Superior temporal gyrus (tissue), 1 donor: ENCODE results near the gene SAMD14.
A peak's percentile ranks its signal among the peaks of the same experiment; 100 is the strongest.

Experiments used
- DNase-seq: peaks from one replicate; pipeline ENCODE4 v3.0.0-alpha.2; 2016; ENCODE audit errors: extremely low spot score

The SAMD14 gene

DNA sequence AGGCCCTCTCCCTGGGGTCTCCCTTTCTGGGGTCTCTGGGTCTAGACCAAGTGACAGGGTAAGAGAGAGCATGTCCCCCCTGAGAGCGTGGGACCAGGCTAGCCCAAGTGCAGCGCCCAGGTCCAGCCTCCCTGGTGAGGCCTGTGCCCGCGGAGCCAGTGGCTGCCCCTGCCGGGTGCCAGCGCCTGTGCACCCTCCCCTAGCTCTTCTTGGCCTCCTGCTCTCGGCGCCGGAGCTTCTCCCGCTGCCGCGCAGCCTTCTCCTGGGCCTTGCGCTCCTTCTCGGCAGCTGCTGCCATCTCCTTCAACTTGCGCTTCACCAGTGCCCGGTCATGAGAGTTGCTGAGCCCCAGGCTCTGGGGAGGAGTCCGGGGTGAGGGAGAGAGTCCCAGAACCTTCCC lies 17.3 kb downstream of the SAMD14 start:
- DNase-seq, result no peak

DNA sequence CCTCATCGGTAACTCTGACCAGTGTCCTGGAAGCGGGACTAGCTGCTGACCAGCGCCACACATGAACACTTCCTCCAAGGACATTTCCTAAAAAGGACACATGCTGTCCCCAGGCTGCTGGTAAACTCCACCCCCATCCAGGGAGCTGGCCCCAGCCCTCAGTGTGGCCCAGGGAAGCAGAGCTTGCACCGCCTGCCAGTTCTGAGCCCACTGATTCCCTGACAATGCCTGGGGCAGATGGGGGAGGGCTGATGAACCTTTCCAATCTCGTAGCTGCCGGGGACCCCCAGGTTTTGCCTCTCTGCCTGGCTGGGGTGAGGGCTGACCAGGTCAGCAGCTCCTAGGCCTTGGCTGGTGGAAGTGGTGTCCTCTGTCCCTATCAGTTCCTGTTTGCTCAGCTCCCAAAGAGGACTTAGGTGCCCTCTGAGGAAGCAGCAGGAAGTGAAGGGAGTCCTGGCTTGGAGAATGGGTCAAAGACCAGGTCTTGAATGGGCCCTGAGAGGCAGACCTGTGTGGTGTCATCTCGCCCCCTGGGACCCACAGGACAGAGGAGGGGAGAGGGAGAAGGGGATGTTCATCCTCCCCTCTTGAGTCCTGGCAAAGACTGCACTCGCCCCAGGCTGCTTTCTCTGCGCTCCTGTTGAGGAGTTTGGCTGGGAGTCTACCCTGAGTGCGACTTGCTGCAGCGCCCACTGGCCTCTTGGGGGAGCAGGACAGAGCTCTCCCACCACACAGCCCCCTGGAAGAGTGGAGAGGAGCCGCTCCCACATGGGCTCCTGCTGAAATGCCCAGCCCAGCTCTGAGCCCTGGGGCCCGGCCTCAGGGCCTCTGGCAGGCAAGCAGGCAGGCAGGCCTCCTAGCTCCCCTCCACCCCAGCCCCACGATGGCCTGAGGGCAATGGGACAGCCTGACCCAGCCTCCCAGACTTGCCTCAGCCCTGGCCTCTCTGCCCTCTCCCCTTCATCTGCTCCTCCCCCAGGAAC lies 18.0 kb downstream of the SAMD14 start:
- DNase-seq, result peak; percentile 22

DNA sequence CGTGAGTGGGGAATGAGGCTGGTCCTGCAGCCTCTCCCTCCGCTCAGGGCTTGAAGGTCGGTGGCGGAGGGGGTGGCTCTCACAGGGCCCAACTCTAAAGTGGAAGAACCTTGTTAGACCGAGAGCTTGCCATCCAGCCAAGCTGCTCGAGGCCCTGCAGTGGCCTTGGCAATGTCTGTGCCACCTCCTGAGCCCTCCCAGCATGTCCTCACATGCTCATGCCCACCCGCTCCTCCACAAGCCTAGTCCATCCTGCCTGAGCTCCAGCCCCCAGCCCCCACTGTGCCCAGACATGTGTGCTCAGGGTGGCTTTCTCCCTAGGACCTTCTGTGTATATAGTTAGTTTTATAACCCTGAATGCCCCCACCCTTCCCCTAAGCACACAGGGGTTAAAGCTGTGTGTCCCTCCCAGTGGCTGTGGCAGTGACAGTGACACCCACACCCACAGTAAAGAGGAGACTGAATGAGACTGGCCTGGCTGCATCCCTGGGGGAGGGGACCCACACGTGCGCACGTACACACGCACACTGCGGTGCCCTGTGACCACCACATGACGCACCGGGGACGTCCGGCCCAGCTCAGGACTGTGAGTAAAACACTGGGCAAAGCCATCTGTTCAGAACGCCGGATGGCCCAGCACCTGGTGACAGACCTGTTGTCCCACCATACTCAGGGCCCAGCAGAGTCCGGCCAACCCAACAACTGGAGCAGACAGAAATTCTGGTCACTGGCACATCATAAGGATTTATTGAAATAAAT lies 19.2 kb downstream of the SAMD14 start:
- no peak for DNase-seq

DNA sequence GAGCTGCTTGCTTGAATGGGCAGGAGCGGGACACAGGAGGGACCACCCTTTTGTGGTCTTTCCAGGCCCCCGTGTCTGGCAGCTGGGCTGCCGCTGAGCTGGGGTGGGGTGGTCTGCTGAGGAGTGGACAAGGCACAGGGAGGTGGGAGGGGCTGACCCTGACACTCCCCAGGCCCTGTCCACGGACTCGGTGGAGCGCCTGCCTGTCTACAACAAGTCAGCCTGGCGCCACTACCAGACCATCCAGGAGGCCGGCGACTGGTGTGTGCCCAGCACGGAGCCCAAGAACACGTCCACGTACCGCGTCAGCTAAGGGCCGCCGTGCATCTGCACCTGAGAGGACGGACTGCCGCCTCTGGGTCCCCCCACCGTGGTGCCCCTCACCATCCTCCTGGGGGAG lies 20.2 kb downstream of the SAMD14 start:
- DNase-seq, result no peak

DNA sequence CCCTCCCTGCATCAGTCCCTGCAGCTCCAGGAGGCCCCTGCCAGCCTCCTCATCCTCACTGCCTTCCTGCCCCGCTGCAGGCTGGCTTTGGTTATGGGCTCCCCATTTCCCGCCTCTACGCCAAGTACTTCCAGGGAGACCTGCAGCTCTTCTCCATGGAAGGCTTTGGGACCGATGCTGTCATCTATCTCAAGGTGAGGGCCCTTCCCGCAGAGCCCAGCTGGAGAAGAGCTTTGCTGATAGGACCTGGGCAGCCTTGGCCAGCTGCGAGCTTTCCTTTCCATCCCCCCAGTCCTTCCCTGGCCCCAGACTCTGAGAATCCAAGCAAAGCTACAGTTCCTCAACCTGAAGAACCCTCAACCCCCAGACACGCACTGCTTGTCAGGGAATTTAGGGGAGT lies 20.8 kb downstream of the SAMD14 start:
- DNase-seq, result no peak

DNA sequence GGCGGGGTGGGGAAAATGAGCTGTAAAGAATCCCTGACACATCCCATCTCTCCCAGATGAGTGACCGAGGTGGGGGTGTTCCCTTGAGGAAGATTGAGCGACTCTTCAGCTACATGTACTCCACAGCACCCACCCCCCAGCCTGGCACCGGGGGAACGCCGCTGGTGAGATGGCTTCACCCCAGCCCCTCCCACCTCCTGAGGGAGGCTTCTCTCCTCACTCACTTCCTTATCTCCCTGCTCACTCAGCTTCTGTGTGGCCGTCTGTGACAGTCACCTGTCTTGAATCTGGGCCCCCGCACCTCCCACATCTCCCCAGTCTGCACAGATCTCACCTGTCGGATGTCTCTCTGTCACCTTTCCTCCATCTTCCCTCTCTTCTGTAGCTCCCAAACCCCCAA lies 21.4 kb downstream of the SAMD14 start:
- no peak for DNase-seq

DNA sequence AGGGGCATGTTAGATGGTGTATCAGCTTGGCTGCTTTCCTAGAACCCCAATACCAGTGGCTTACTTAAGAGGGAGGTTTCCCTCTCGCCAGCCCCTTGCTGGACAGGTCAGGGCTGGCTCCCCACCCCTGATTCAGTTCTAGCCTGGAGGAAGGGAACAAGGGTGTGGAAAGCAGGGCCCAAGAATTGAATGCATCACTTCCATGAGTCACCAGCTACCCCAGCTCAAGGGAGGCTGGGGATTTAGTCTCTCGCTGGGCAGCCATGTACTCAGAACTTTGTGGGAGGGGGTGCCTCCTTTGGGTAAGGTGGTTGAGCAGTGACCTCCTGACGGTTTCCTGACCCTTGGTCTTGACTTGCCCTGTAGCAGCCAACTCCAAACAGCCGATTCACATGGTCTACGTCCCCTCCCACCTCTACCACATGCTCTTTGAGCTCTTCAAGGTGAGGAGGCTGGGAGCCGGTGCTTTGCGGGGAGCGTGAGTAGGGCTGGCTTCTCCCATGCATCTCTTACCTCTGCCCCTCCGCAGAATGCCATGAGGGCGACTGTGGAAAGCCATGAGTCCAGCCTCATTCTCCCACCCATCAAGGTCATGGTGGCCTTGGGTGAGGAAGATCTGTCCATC lies 22.1 kb downstream of the SAMD14 start:
- no peak for DNase-seq

DNA sequence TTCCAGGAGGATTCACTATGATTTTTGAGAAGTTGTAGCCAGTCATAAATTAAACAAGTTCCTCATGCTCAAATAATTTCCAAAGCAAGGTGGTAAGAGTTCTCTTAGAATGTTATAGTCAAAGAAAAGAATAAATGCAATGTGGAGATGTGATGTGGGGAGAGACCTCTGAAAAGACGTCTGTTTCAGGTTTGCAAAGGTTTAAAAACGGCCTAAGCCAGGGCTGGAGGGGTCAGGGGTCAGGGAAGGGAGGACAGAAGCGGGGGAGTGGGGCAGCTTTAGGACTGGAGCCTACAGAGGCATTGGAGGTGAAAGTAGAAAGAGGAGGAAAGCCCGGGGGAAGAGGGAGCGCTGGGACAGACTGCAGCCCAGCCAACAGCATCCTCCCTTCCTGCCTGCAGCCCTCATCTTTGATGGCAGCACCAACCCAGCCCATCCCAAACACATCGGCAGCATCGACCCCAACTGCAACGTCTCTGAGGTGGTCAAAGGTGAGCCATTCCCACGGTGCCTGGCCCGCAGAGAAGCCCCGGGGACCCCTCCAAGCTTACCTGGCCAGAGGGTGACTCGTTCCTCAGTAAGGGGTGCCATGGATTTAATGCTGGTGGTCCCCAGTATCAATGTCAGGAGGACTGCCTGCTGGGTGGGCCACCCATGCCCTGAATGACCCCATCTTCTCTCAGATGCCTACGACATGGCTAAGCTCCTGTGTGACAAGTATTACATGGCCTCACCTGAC lies 23.4 kb downstream of the SAMD14 start:
- no peak for DNase-seq

DNA sequence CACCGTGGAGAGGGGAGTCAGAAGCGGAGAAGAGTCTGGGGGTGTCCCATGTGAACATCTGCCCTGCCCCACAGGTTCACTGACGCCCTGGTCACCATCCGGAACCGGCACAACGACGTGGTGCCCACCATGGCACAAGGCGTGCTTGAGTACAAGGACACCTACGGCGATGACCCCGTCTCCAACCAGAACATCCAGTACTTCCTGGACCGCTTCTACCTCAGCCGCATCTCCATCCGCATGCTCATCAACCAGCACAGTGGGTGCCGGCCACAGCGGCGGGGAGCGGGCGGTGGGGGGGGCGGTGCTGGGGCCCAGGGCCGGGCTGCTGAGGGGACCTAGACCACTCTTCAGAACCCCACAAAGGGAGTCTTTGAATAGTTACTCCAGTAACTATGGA lies 24.1 kb downstream of the SAMD14 start:
- DNase-seq, result no peak

DNA sequence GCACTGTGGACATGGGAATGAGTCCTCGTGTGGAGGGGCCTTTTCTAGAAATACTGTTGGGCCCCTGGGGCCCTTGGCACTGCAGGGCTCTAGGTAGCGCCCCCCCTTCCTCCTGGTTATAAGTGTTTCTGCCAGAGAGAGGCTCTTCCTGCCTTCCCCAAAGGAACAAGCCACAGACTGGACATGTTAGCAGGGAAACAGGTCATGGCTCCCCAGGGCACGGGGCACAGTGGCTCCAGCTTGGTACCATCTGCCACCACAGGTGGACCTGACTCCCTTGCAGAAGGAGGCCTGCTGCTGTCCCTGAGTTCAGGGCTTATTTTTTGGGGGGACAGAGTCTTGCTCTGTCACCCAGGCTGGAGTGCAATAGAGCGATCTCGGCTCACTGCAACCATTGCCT lies 26.0 kb downstream of the SAMD14 start:
- no peak for DNase-seq

DNA sequence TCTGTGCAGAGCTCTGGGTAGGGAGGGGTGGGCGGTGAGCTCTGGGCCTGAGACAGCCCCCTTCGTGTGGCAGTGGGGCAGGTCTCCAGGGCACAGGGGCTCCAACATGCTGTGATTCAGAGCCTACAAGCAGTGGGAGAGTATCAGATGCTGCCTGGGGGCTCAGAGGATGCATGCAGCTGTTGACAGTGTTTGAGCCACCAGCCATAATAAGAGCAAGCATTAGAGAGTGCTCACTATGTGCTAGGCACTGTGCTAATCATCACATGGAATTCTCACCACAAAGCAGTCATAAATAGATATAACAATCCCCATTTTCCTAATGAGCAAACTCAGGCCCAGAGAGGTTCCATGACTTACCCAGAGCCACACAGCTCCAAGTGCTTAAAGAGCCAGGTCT lies 26.7 kb downstream of the SAMD14 start:
- no peak for DNase-seq

DNA sequence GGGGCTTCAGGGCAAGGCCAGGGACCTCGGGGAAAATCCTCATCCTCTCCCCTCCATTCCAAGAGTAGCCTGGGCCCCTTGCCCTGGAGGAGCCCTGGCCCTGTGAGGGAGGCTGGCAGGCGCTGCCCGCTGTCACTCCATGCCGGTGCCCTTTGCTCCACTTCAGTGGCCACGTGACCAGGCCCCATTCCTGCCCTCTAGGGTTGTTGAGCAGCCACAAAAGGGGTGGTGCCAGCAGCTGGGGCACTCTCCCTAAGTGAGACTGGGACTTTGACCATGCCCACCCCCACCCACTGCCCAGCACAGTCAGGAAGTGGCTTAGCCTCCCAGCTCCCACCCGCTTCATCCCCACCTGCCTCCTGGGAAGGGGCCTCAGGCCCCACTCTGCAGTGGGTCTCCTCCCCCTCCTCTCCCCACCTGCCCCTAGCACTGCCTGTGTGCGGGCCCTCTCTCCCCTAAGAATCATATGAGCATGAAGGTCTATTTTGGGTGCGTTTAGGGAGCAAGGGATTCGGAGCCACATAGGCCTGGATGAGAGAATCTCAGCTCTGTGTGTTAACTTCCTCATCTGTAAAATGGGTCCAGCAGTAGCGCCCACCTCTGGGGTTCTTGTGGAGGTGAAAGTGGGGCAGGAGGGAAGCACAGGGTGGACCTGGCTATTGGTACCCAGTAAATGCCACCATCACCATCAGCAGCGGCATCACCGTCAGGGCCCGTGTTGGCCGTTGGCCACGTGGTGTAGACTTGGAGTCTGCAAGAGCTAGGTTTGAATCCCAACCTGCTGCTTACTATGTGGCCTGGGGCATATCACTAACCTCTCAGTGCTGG lies 27.6 kb downstream of the SAMD14 start:
- DNase-seq, result peak; percentile 40

DNA sequence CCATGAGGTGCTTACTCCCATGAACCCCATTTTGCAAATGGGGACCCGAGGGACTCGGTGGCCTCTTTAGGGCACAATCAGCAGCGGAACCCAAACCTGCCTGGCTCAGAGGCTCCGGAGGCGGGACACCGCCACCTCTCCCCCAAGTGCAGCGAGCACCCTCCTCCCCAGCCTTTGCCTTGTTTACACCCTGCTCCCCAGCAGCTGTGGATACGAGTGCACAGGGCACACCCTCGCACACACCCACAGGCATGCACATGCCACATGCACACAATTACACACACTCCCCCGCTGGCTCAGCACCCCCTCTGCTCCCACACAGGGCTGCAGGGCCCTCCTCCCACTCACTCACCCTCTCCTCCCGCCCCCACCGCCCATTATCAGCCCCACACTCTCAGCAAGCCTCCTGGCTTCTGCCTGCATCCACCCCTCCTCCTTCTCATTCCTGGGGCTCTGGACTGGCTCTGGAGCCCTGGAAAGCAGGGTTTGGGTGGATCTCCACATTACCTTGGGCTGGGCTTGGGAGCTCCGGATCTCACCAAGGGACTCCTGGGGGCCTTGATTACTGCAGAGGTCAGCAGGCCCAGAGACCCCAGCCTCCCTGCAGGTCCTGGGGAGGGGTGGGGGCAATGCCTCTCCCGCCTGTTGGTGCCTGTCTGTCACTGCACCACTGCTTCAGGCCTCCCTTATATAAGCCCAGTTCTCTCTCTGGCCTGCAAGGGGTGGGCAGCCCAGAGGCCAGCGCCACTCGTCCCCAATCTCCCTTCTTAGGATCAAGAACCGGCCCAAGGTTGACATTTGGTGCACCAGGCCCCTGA lies 28.4 kb downstream of the SAMD14 start:
- peak; percentile 23 for DNase-seq

DNA sequence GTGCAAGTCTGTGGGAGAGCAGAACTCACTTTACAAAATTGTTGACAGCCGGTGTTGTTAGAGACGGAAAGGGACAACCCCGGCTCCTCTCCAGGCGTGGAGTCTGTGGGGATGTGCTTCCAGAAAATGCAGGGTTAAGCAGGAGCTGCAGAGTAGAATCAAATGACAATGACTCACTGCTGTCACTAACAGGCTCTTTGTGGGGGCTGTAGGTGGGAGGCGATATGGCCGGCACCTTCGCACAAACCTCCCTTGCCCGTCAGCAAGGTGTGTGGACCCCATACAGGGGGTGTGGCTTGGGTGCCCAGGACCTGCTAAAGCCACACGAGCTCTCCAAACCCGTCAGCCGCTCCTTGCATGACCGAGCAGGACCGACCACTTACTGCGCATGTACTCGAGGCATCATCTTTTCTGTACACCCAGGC lies 29.0 kb downstream of the SAMD14 start:
- peak; percentile 52 for DNase-seq

DNA sequence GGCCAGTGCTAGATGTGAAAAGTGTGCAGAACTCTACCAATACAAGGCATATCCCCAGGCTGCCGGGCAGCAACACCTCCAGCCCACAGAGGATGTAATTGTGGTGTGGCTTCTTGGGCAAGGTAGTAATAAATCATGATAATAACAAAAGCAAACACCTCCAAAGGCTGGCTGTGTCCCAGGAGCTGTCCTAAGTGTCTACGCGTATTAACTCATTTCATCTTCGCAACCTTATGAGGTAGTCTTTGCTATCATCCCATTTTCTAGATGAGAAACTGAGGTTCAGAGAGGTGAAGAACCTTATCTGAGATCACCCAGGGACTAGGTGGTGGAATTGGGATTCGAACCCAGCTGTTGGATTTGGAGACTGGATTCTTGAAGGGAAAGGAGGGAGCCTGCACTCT lies 29.5 kb downstream of the SAMD14 start:
- no peak for DNase-seq

DNA sequence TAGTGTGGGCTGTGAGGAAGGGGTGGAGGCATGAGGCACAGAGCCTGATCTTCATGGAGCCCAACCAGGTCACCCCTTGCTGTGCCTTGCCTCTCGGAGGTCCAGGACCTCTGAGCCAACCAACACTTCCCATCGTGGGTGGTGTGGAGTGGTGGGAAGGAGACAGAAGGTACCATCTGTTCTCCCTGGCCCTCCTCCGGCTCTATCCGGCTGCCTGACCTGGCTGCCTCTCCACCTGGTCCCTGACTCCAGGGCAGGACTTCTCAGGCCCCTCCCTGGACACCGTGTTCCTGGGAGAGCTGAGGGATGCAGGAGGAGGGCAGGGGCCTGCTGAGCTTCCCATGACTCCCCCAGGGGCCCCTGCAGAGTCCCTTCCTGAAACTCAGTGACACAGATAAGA lies 31.0 kb downstream of the SAMD14 start:
- DNase-seq, result no peak

DNA sequence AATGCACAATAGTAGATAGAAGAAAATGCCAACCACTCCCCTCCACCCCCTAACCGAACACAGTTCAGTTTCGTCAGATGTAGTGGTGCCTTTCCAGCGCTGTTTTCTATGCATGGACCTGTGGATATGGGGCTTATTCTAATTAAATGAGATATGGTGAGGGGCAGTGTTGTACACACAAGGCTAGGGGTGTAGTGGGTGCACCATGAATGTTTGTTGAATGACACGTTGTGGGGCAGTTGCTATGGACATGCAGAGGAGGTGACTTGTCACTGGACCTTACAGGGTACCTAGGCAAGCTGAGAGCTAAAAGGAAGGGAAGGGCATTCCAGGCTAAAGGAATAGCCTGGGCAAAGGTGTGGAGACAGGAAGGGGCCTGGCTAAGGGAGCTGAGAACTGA lies 31.4 kb downstream of the SAMD14 start:
- no peak for DNase-seq

DNA sequence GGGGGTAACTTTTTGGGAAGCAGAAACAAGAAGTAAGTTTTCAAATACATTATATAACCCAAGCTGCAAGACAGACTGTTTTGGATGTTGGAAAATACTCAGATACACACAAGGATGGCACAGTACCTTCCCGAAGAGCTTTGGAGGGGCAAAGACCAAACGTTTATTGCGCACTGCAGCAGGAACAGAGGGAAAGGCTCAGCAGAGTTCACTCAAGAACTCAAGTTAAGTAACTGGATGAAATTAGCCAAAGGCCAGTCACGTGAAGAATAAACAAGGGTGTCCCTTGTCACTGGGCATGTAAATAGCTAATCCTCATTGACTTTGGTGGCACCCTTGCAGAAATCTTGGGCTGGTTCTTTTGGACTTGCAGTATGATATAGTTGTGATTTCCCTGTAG lies 32.0 kb downstream of the SAMD14 start:
- no peak for DNase-seq

DNA sequence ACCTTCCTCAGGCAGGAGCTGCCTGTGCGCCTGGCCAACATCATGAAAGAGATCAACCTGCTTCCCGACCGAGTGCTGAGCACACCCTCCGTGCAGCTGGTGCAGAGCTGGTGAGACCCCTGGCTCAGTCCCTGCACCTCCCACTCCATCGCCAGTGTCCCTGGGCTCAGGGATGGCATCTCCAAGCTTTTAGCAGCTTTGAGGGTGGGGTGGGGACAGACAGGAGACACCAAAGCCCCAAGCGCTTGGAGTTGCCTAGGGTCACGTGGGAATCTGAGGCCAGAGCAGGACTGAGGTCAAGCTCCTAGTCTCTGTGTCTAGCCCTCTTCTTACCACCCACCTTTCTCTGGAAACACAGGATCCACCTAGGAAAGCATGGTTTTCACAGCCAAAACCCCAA lies 32.5 kb downstream of the SAMD14 start:
- DNase-seq, result no peak

DNA sequence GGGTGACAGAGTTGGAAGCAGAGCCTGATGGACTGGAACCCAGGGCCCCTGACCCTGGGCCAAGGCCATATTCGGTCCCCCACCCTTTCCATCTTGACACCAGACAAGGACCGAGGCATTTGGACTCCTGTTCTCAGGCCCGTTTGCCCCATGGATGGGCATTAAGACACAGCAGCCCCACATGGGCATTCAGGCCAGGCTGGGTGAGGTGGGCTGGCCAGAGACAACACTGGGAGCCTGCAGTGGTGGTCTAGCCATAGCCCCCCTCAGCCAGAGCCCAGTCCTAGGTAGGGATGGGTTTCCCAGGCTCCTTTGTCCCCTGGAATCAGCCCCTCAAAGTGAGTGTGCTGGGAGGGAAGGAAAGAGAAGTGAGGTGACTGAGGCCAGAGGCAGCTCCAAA lies 33.2 kb downstream of the SAMD14 start:
- no peak for DNase-seq
